ENCODE results near the gene PXT1.

Gene PXT1

GRCh38 chr6:36381502-36382389, 60.9 kb downstream of the PXT1 start:
- Histone ChIP-seq H3K36me3 (replicated peaks; ENCODE audit: low read depth, low read length) (no peaks in the 10 kb centered on the region), H3K9ac (ENCODE audit: low read length) (no peak overlapping the region), H3K27me3 (ENCODE audit: low read depth, low read length) (peaks cover 14% of the 10 kb centered on the region), H3K4me2 (ENCODE audit: low read length) (no peak overlapping the region), H4K20me1 (ENCODE audit: insufficient read depth, low read length) (no peaks in the 10 kb centered on the region), H3K4me1 (ENCODE audit: low read length) (peaks cover 21% of the 10 kb centered on the region), H2AFZ (ENCODE audit: low read depth, low read length) (no peak overlapping the region), H3K27ac (ENCODE audit: low read length) (no peak overlapping the region), H3K4me3 (ENCODE audit: low read length) (no peak overlapping the region), H3K9me3 (ENCODE audit: insufficient read depth, low read length) (no peaks in the 10 kb centered on the region), H3K79me2 (ENCODE audit: low read length) (no peaks in the 10 kb centered on the region)
- TF ChIP-seq CTCF (IDR thresholded peaks at IDR 0.05; ENCODE audit: low read depth, low read length) (no peak), EZH2phosphoT487 (IDR thresholded peaks at IDR 0.05; ENCODE audit: low read depth) (no peak)

GRCh38 chr6:36380166-36380565, 62.5 kb downstream of the PXT1 start:
- Histone ChIP-seq H2AFZ (ENCODE audit: low read depth, low read length) (no peak overlapping the region), H3K4me1 (ENCODE audit: low read length) (peaks cover 15% of the 10 kb centered on the region), H3K79me2 (ENCODE audit: low read length) (no peaks in the 10 kb centered on the region), H3K9me3 (ENCODE audit: insufficient read depth, low read length) (no peaks in the 10 kb centered on the region), H3K4me3 (ENCODE audit: low read length) (no peak overlapping the region), H3K27me3 (ENCODE audit: low read depth, low read length) (peaks cover 4% of the 10 kb centered on the region), H3K36me3 (replicated peaks; ENCODE audit: low read depth, low read length) (no peaks in the 10 kb centered on the region), H3K9ac (ENCODE audit: low read length) (no peak overlapping the region), H3K4me2 (ENCODE audit: low read length) (no peak overlapping the region), H4K20me1 (ENCODE audit: insufficient read depth, low read length) (no peaks in the 10 kb centered on the region), H3K27ac (ENCODE audit: low read length) (no peak overlapping the region)
- no peak for TF ChIP-seq EZH2phosphoT487 (IDR thresholded peaks at IDR 0.05; ENCODE audit: low read depth)
- no peak for TF ChIP-seq CTCF (IDR thresholded peaks at IDR 0.05; ENCODE audit: low read depth, low read length)

GRCh38 chr6:36378936-36379335, 63.7 kb downstream of the PXT1 start:
- Histone ChIP-seq H3K4me3 (ENCODE audit: low read length) (no peak overlapping the region), H4K20me1 (ENCODE audit: insufficient read depth, low read length) (no peaks in the 10 kb centered on the region), H3K36me3 (replicated peaks; ENCODE audit: low read depth, low read length) (no peaks in the 10 kb centered on the region), H3K9ac (ENCODE audit: low read length) (no peak overlapping the region), H3K9me3 (ENCODE audit: insufficient read depth, low read length) (no peaks in the 10 kb centered on the region), H2AFZ (ENCODE audit: low read depth, low read length) (no peak overlapping the region), H3K27ac (ENCODE audit: low read length) (no peak overlapping the region), H3K4me2 (ENCODE audit: low read length) (no peak overlapping the region), H3K4me1 (ENCODE audit: low read length) (peaks cover 15% of the 10 kb centered on the region), H3K27me3 (ENCODE audit: low read depth, low read length) (peaks cover 10% of the 10 kb centered on the region), H3K79me2 (ENCODE audit: low read length) (no peaks in the 10 kb centered on the region)
- no peak for TF ChIP-seq CTCF (IDR thresholded peaks at IDR 0.05; ENCODE audit: low read depth, low read length)
- TF ChIP-seq EZH2phosphoT487 (IDR thresholded peaks at IDR 0.05; ENCODE audit: low read depth) = no peak

GRCh38 chr6:36378243-36378920, 64.3 kb downstream of the PXT1 start:
- no peak overlapping the region for H3K9ac ChIP-seq (ENCODE audit: low read length)
- no peaks in the 10 kb centered on the region for H3K79me2 ChIP-seq (ENCODE audit: low read length)
- no peak overlapping the region for H3K4me3 ChIP-seq (ENCODE audit: low read length)
- TF ChIP-seq EZH2phosphoT487 (IDR thresholded peaks at IDR 0.05; ENCODE audit: low read depth) (no peak), CTCF (IDR thresholded peaks at IDR 0.05; ENCODE audit: low read depth, low read length) (no peak)
- peaks cover 15% of the 10 kb centered on the region for H3K4me1 ChIP-seq (ENCODE audit: low read length)
- no peaks in the 10 kb centered on the region for H3K36me3 ChIP-seq (replicated peaks; ENCODE audit: low read depth, low read length)
- H3K27ac ChIP-seq (ENCODE audit: low read length) = no peak overlapping the region
- no peaks in the 10 kb centered on the region for H3K9me3 ChIP-seq (ENCODE audit: insufficient read depth, low read length)
- H3K4me2 ChIP-seq (ENCODE audit: low read length) = peak overlapping the region; percentile 41
- H2AFZ ChIP-seq (ENCODE audit: low read depth, low read length) = no peak overlapping the region
- H3K27me3 ChIP-seq (ENCODE audit: low read depth, low read length) = peaks cover 14% of the 10 kb centered on the region
- H4K20me1 ChIP-seq (ENCODE audit: insufficient read depth, low read length) = no peaks in the 10 kb centered on the region
